NOMO-1 (cell line): ENCODE data around the gene POLR2H.

Experiments
- DNase-seq, 2 experiments: peaks; one replicate each; lab custom pipeline; 2025; ENCODE audit not compliant: unreplicated experiment in 2 of 2; lab: John Stamatoyannopoulos, UW

POLR2H gene

GRCh38 chr3:184361532-184361931 is at the start of gene POLR2H, which contains the start of gene CLCN2:
Gene POLR2H (plus strand): TSS chr3:184361710. CDS start chr3:184363493, 1,783 bp downstream.
Gene CLCN2 (minus strand): TSS chr3:184361605. CDS start chr3:184361479, 126 bp downstream.
- DNase-seq, result peak; percentile 50 to 79

- peak; percentile 93 to 99 for DNase-seq
Measured at GRCh38 chr3:184314363-184314699, 47.2 kb upstream of the POLR2H start, which contains the start of gene EIF4G1. Gene EIF4G1 (plus strand): TSS chr3:184314606. CDS start chr3:184315797, 1,191 bp downstream.

GRCh38 chr3:184314700-184315542 is 46.6 kb upstream of the POLR2H start:
- DNase-seq, result peak; percentile 59 to 80

- DNase-seq, result peak; percentile 28 to 32
Measured at GRCh38 chr3:184315543-184315867, 46.0 kb upstream of the POLR2H start.

- DNase-seq, result no peak
Measured at GRCh38 chr3:184315871-184316661, 45.4 kb upstream of the POLR2H start.

- no peak for DNase-seq
Measured at GRCh38 chr3:184316792-184317191, 44.7 kb upstream of the POLR2H start.

- no peak for DNase-seq
Measured at GRCh38 chr3:184317201-184317600, 44.3 kb upstream of the POLR2H start.

- peak; percentile 47 to 57 for DNase-seq
Measured at GRCh38 chr3:184320104-184320445, 41.4 kb upstream of the POLR2H start.

- DNase-seq, result no peak
Measured at GRCh38 chr3:184321666-184322065, 39.8 kb upstream of the POLR2H start.

GRCh38 chr3:184322731-184323487 is 38.6 kb upstream of the POLR2H start:
- peak; percentile 98 to 100 for DNase-seq

- no peak for DNase-seq
Measured at GRCh38 chr3:184323696-184324095, 37.8 kb upstream of the POLR2H start.

- no peak for DNase-seq
Measured at GRCh38 chr3:184325269-184325668, 36.2 kb upstream of the POLR2H start.

- DNase-seq, result no peak
Measured at GRCh38 chr3:184325715-184326369, 35.7 kb upstream of the POLR2H start.

GRCh38 chr3:184327171-184327570 is 34.3 kb upstream of the POLR2H start:
- no peak for DNase-seq

GRCh38 chr3:184328516-184328915 is 33.0 kb upstream of the POLR2H start:
- no peak for DNase-seq

- DNase-seq, result no peak
Measured at GRCh38 chr3:184332370-184333090, 29.0 kb upstream of the POLR2H start.

GRCh38 chr3:184333190-184333589 is 28.3 kb upstream of the POLR2H start:
- DNase-seq, result no peak

GRCh38 chr3:184333700-184334099 is 27.8 kb upstream of the POLR2H start:
- DNase-seq, result no peak

GRCh38 chr3:184334470-184335158 is 26.9 kb upstream of the POLR2H start:
- DNase-seq, result no peak
